SK-N-SH (cell line): Measurements from ENCODE around the gene C19orf47. TPM values are rescaled to one million over a fixed set of nuclear protein-coding genes. Genes with fewer than 3 reads are reported as not detected.

Experiments used
- CTCF ChIA-PET: fragments of 300-600, 350-600 bp; formaldehyde crosslinking; extraction: SDS; loops from one replicate; lab custom pipeline; 2021; lab: Yijun Ruan, JAX
- POLR2A ChIA-PET: fragments of 350-600 bp; sonication (Branson Sonifier 250); formaldehyde crosslinking; extraction: SDS; loops from one replicate; lab custom pipeline; 2020; ENCODE audit warnings: antibody characterized with exemption, inconsistent platforms; lab: Yijun Ruan, JAX
- DNase-seq: peaks from one replicate; pipeline ENCODE4 v3.0.0; 2012
- H2AFZ ChIP-seq: fragments of 200-600 bp; sonication (generic); 2 replicates; pipeline ENCODE4 v1.8.1; 2016; ENCODE audit warnings: antibody characterized with exemption, mild to moderate bottlenecking, low read depth
- H3F3A ChIP-seq: fragments of 200-600 bp; sonication (generic); replicated peaks from 2 replicates; pipeline ENCODE3; 2016; ENCODE audit warnings: antibody characterized with exemption, mild to moderate bottlenecking; ENCODE audit not compliant: insufficient read depth
- H3K27ac ChIP-seq, 2 experiments: fragments of 200-500 bp in 1 of 2; fragments of 200-600 bp in 1 of 2; sonication (Bioruptor generic) in 1 of 2; sonication (generic), shearing (Covaris generic) in 1 of 2; 2 replicates each; pipeline versions ENCODE4 v1.5.1 to v1.6.1; 2014 to 2016; ENCODE audit warnings: low read depth in 2 of 2, inconsistent platforms in 1 of 2, low read length in 1 of 2, mild to moderate bottlenecking in 1 of 2, mixed read lengths in 1 of 2
- H3K27me3 ChIP-seq: fragments of 200-600 bp; sonication (generic), shearing (Covaris generic); 2 replicates; pipeline ENCODE4 v1.6.1; 2016; ENCODE audit warnings: mixed run types; ENCODE audit not compliant: insufficient read depth
- H3K36me3 ChIP-seq, 2 experiments: fragments of 200-500 bp in 1 of 2; fragments of 200-600 bp in 1 of 2; sonication (Bioruptor generic) in 1 of 2; sonication (generic) in 1 of 2; replicated peaks in 1 of 2; 2 replicates each; pipeline versions ENCODE3 to v1.5.1; 2014 to 2016; ENCODE audit warnings: low read length in 1 of 2, mild to moderate bottlenecking in 1 of 2; ENCODE audit not compliant: insufficient read depth in 2 of 2, control insufficient read depth in 1 of 2
- H3K4me1 ChIP-seq, 2 experiments: fragments of 200-500 bp in 1 of 2; fragments of 200-600 bp in 1 of 2; sonication (Bioruptor generic) in 1 of 2; sonication (generic), shearing (Covaris generic) in 1 of 2; 2 replicates each; pipeline versions ENCODE4 v1.5.1 to v1.6.1; 2014 to 2016; ENCODE audit warnings: low read depth in 1 of 2, low read length in 1 of 2, mixed run types in 1 of 2; ENCODE audit not compliant: insufficient read depth in 2 of 2, control insufficient read depth in 1 of 2
- H3K4me2 ChIP-seq: fragments of 200-600 bp; sonication (generic), shearing (Covaris generic); 2 replicates; pipeline ENCODE4 v1.6.1; 2017; ENCODE audit warnings: mixed run types
- H3K4me3 ChIP-seq, 2 experiments: fragments of 200-500 bp in 1 of 2; fragments of 200-600 bp in 1 of 2; sonication (Bioruptor generic) in 1 of 2; sonication (generic), shearing (Covaris generic) in 1 of 2; 2 replicates each; pipeline versions ENCODE4 v1.5.1 to v1.8.1; 2014 to 2016; ENCODE audit warnings: low read depth in 2 of 2, inconsistent platforms in 1 of 2, low read length in 1 of 2, mild to moderate bottlenecking in 1 of 2, mixed read lengths in 1 of 2, moderate library complexity in 1 of 2
- H3K79me2 ChIP-seq: fragments of 200-600 bp; sonication (generic); 2 replicates; pipeline ENCODE4 v1.8.1; 2017; ENCODE audit warnings: mild to moderate bottlenecking; ENCODE audit not compliant: insufficient read depth
- H3K9ac ChIP-seq: fragments of 200-600 bp; sonication (generic); 2 replicates; pipeline ENCODE4 v1.6.1; 2017; ENCODE audit warnings: mixed run types
- H3K9me2 ChIP-seq: fragments of 200-600 bp; sonication (generic); 2 replicates; pipeline ENCODE4 v1.6.1; 2017; ENCODE audit warnings: mixed run types
- H3K9me3 ChIP-seq: fragments of 200-600 bp; sonication (generic); 2 replicates; pipeline ENCODE4 v1.6.1; 2017; ENCODE audit warnings: mixed run types, mild to moderate bottlenecking, moderate library complexity
- H4K20me1 ChIP-seq: fragments of 200-600 bp; sonication (generic); 2 replicates; pipeline ENCODE4 v1.6.1; 2017; ENCODE audit warnings: mild to moderate bottlenecking, mixed run types; ENCODE audit not compliant: insufficient read depth
- CHD2 ChIP-seq: fragments of 150-350 bp; IDR thresholded peaks from 2 replicates; pipeline ENCODE4 v1.6.1; 2018; ENCODE audit warnings: low read length; ENCODE audit not compliant: partially characterized antibody
- CTCF ChIP-seq: fragments of 200-600 bp; sonication (generic); IDR thresholded peaks from 2 replicates; pipeline ENCODE4 v1.6.1; 2017; ENCODE audit warnings: antibody characterized with exemption, mild to moderate bottlenecking, moderate library complexity
- ELF1 ChIP-seq: IDR thresholded peaks from 2 replicates; pipeline ENCODE4 v1.4.0; 2012
- FOSL2 ChIP-seq: IDR thresholded peaks from 2 replicates; pipeline ENCODE4 v1.4.0; 2012; ENCODE audit warnings: low read depth, mild to moderate bottlenecking, moderate library complexity, borderline replicate concordance
- FOXJ3 ChIP-seq: sonication (generic); formaldehyde crosslinking; IDR thresholded peaks from 2 replicates; pipeline ENCODE4 v1.5.1; 2020; ENCODE audit warnings: mild to moderate bottlenecking, missing genetic modification reagents
- FOXM1 ChIP-seq: IDR thresholded peaks from 2 replicates; pipeline ENCODE4 v1.4.0; 2012; ENCODE audit warnings: low read depth, mild to moderate bottlenecking
- JUND ChIP-seq: IDR thresholded peaks from 2 replicates; pipeline ENCODE4 v1.4.0; 2012
- MAX ChIP-seq: IDR thresholded peaks from 2 replicates; pipeline ENCODE4 v1.4.0; 2012; ENCODE audit warnings: low read depth
- MXI1 ChIP-seq: IDR thresholded peaks from 2 replicates; pipeline ENCODE4 v1.6.1; 2012; ENCODE audit warnings: mild to moderate bottlenecking, low read depth, low read length, improper control_type of control experiment
- NFIC ChIP-seq: IDR thresholded peaks from 2 replicates; pipeline ENCODE4 v1.4.0; 2012; ENCODE audit warnings: borderline replicate concordance
- NRF1 ChIP-seq: IDR thresholded peaks from 2 replicates; pipeline ENCODE4 v1.6.1; 2012; ENCODE audit warnings: low read depth, mild to moderate bottlenecking, low read length
- RXRA ChIP-seq: IDR thresholded peaks from 2 replicates; pipeline ENCODE4 v1.4.0; 2012; ENCODE audit warnings: low read depth, mild to moderate bottlenecking, borderline replicate concordance
- SIN3A ChIP-seq: IDR thresholded peaks from 2 replicates; pipeline ENCODE4 v1.6.1; 2012; ENCODE audit warnings: low read depth, mild to moderate bottlenecking, low read length, moderate library complexity, borderline replicate concordance
- SMC3 ChIP-seq: IDR thresholded peaks from 2 replicates; pipeline ENCODE4 v1.6.1; 2012; ENCODE audit warnings: low read depth, low read length, improper control_type of control experiment
- TAF1 ChIP-seq: IDR thresholded peaks from 2 replicates; pipeline ENCODE4 v1.6.1; 2012; ENCODE audit warnings: low read depth, mild to moderate bottlenecking, low read length, moderate library complexity, borderline replicate concordance
- USF1 ChIP-seq: IDR thresholded peaks from 2 replicates; pipeline ENCODE4 v1.4.0; 2012; ENCODE audit warnings: low read depth, borderline replicate concordance
- USF2 ChIP-seq: fragments of 150-350 bp; IDR thresholded peaks from 2 replicates; pipeline ENCODE4 v1.6.1; 2017; ENCODE audit warnings: antibody characterized with exemption, low read length, low read depth, borderline replicate concordance
- YY1 ChIP-seq: IDR thresholded peaks from 2 replicates; pipeline ENCODE4 v1.4.0; 2012; ENCODE audit warnings: low read depth, mild to moderate bottlenecking
- ZBTB33 ChIP-seq: IDR thresholded peaks from 2 replicates; pipeline ENCODE4 v1.4.0; 2012; ENCODE audit warnings: low read depth, borderline replicate concordance
- WGBS: methylation state at CpG from one replicate; pipeline ENCODE4 v1.1.6; 2017; ENCODE audit warnings: low lambda C conversion rate; 5-methylcytosine and 5-hydroxymethylcytosine counted together
- polyA plus RNA-seq, 3 experiments: library from polyadenylated mRNA; depleted of rRNA; stranded (reverse); fragments of >200 nt; gene quantifications; 2 replicates each; pipeline ENCODE4 v1.2.3, GENCODE V29; 2012

The C19orf47 gene
- polyA plus RNA-seq, 1 of the 3 experiments (the other 2 are of a cell fraction), result 17.2 TPM

GRCh38 chr19:40323705-40324104 is 24.5 kb downstream of the C19orf47 start:
- CTCF ChIA-PET, result interaction anchor here (0.7 to 1.2 kb wide), 3 partner anchors 12 to 311 kb away, joined by 3 to 6 read pairs (median 3); no protein-coding TSS in a partner anchor

More at GRCh38 chr19:40323705-40324104, 24.5 kb downstream of the C19orf47 start:
- H3K9me3 ChIP-seq, result no peaks in the 10 kb centered on the region
- H3K79me2 ChIP-seq, result no peaks in the 10 kb centered on the region
- H3K27ac ChIP-seq, result no peak overlapping the region
- H4K20me1 ChIP-seq, result no peaks in the 10 kb centered on the region
- no peak overlapping the region for H3K9ac ChIP-seq
- H3K4me3 ChIP-seq, result no peak overlapping the region
- TF ChIP-seq FOSL2, result no peak
- no peak for TF ChIP-seq ELF1
- TF ChIP-seq MAX, result no peak
- no peak for TF ChIP-seq USF2
- no peak for TF ChIP-seq SMC3
- TF ChIP-seq SIN3A, result no peak
- TF ChIP-seq CHD2, result no peak
- no peak for TF ChIP-seq MXI1
- TF ChIP-seq CTCF, result no peak
- TF ChIP-seq FOXM1, result no peak
- no peak for TF ChIP-seq FOXJ3
- no peak for TF ChIP-seq JUND
- TF ChIP-seq TAF1, result no peak
- no peak for TF ChIP-seq NRF1
- TF ChIP-seq RXRA, result no peak
- no peak for TF ChIP-seq USF1
- TF ChIP-seq YY1, result no peak
- TF ChIP-seq NFIC, result no peak
- TF ChIP-seq ZBTB33, result no peak
- TF ChIP-seq, all 33 proteins: peak for 0
- Histone ChIP-seq H3K36me3 (peaks cover 0 to 55% of the 10 kb centered on the region in 2 experiments), H3F3A (no peaks in the 10 kb centered on the region), H3K4me1 (no peaks in the 10 kb centered on the region), H3K9me2 (no peaks in the 10 kb centered on the region), H2AFZ (no peak overlapping the region), H3K4me2 (no peak overlapping the region), H3K27me3 (no peaks in the 10 kb centered on the region)
- 89% methylated on average over 13 of the region's 13 CpGs for WGBS
- DNase-seq, result no peak
- POLR2A ChIA-PET, result no interaction called here
